HepG2 (cell line): ENCODE data around the gene ALCAM. TPM values are rescaled to one million over a fixed set of nuclear protein-coding genes. Genes with fewer than 3 reads are reported as not detected.

Source experiments
- HMG20B ChIP-seq: conservative IDR thresholded peaks from 2 replicates; pipeline ENCODE4 v1.6.1; 2016; ENCODE audit warnings: missing genetic modification reagents, missing compliant biosample characterization
- MLLT10 ChIP-seq: sonication (generic); formaldehyde crosslinking; IDR thresholded peaks from 2 replicates; pipeline ENCODE4 v1.4.0; 2020; ENCODE audit warnings: missing genetic modification reagents
- RBM22 ChIP-seq: fragments of 200-400 bp; formaldehyde crosslinking; optimal IDR thresholded peaks from 2 replicates; pipeline ENCODE3; 2017; ENCODE audit warnings: mild to moderate bottlenecking, low read length, moderate library complexity
- RFX3 ChIP-seq: IDR thresholded peaks from 2 replicates; pipeline ENCODE4 v1.6.1; 2016; ENCODE audit warnings: missing biosample characterization, missing genetic modification reagents
- RFXANK ChIP-seq: IDR thresholded peaks from 2 replicates; pipeline ENCODE4 v1.6.1; 2016
- SNRNP70 ChIP-seq: fragments of 200-400 bp; formaldehyde crosslinking; IDR thresholded peaks from 2 replicates; pipeline ENCODE4 v1.6.1; 2017; ENCODE audit warnings: mild to moderate bottlenecking, low read depth, low read length, moderate library complexity
- SOX5 ChIP-seq: IDR thresholded peaks from 2 replicates; pipeline ENCODE4 v1.6.1; 2016; ENCODE audit warnings: borderline replicate concordance
- TAF1 ChIP-seq: sonication (generic); formaldehyde crosslinking; IDR thresholded peaks from 2 replicates; pipeline ENCODE4 v1.4.0; 2020; ENCODE audit warnings: missing genetic modification reagents
- XBP1 ChIP-seq: sonication (generic); formaldehyde crosslinking; IDR thresholded peaks from 2 replicates; pipeline ENCODE4 v1.5.0; 2020; ENCODE audit warnings: missing genetic modification reagents
- ZFY ChIP-seq: sonication (generic); formaldehyde crosslinking; IDR thresholded peaks from 2 replicates; pipeline ENCODE4 v1.4.0; 2020; ENCODE audit warnings: missing genetic modification reagents
- ZNF317 ChIP-seq: sonication (generic); formaldehyde crosslinking; IDR thresholded peaks from 2 replicates; pipeline ENCODE4 v1.5.0; 2020; ENCODE audit warnings: mild to moderate bottlenecking, missing genetic modification reagents
- ZNF432 ChIP-seq: sonication (generic); formaldehyde crosslinking; IDR thresholded peaks from 2 replicates; pipeline ENCODE4 v1.5.0; 2020; ENCODE audit warnings: missing genetic modification reagents, mild to moderate bottlenecking, borderline replicate concordance
- ZNF451 ChIP-seq: sonication (generic); formaldehyde crosslinking; IDR thresholded peaks from 2 replicates; pipeline ENCODE4 v1.5.0; 2020; ENCODE audit warnings: mild to moderate bottlenecking, missing genetic modification reagents
- ZSCAN12 ChIP-seq: sonication (generic); formaldehyde crosslinking; IDR thresholded peaks from 2 replicates; pipeline ENCODE4 v1.9.0; 2021; ENCODE audit warnings: mild to moderate bottlenecking, missing genetic modification reagents
- polyA plus RNA-seq, 8 experiments: library from polyadenylated mRNA; depleted of rRNA in 3 of 8; stranded (reverse) in 7 of 8; unstranded in 1 of 8; fragments of >200 nt; fragmentation: Illumina TruSeq in 4 of 8; extraction: Trizol in 4 of 8; gene quantifications; 2 replicates each; pipeline versions ENCODE4 v1.2.1 to v1.2.3, GENCODE V29; 2011 to 2016; ENCODE audit warnings: low read depth in 4 of 8, missing spikeins in 1 of 8, mixed read lengths in 1 of 8; ENCODE audit not compliant: insufficient read depth in 1 of 8
- total RNA-seq, 5 experiments: library from RNA; depleted of rRNA; stranded (reverse); fragments of >200 nt; fragmentation: Illumina TruSeq; extraction: Trizol; gene quantifications; 2 replicates each; pipeline ENCODE4 v1.2.3, GENCODE V29; 2016; ENCODE audit warnings: low read depth in 1 of 5
- TF ChIP-seq, protein P1 (sequence below): sonication (generic); formaldehyde crosslinking; IDR thresholded peaks from 2 replicates; pipeline ENCODE4 v1.5.1; 2020; ENCODE audit warnings: mild to moderate bottlenecking, missing genetic modification reagents
- TF ChIP-seq, protein P2 (sequence below): sonication (generic); formaldehyde crosslinking; IDR thresholded peaks from 2 replicates; pipeline ENCODE4; 2020; ENCODE audit warnings: missing genetic modification reagents, mild to moderate bottlenecking, borderline replicate concordance
- TF ChIP-seq, protein P3 (sequence below): sonication (generic); formaldehyde crosslinking; IDR thresholded peaks from 2 replicates; pipeline ENCODE4 v1.8.0; 2022; ENCODE audit warnings: missing genetic modification reagents, mild to moderate bottlenecking, moderate library complexity, borderline replicate concordance
- TF ChIP-seq, protein P4 (sequence below): sonication (generic); formaldehyde crosslinking; conservative IDR thresholded peaks from 2 replicates; pipeline ENCODE4 v1.8.0; 2022; ENCODE audit warnings: mild to moderate bottlenecking, moderate library complexity, missing genetic modification reagents
- TF ChIP-seq, protein P5 (sequence below): sonication (generic); formaldehyde crosslinking; IDR thresholded peaks from 2 replicates; pipeline ENCODE4 v1.8.0; 2022; ENCODE audit warnings: mild to moderate bottlenecking, missing genetic modification reagents, moderate library complexity

ALCAM gene
- total and polyA plus RNA-seq, 2 of the 13 experiments (the other 11 are each of a cell fraction or from before 2014, with no cell fraction given): 26.0 to 33.1 TPM

DNA sequence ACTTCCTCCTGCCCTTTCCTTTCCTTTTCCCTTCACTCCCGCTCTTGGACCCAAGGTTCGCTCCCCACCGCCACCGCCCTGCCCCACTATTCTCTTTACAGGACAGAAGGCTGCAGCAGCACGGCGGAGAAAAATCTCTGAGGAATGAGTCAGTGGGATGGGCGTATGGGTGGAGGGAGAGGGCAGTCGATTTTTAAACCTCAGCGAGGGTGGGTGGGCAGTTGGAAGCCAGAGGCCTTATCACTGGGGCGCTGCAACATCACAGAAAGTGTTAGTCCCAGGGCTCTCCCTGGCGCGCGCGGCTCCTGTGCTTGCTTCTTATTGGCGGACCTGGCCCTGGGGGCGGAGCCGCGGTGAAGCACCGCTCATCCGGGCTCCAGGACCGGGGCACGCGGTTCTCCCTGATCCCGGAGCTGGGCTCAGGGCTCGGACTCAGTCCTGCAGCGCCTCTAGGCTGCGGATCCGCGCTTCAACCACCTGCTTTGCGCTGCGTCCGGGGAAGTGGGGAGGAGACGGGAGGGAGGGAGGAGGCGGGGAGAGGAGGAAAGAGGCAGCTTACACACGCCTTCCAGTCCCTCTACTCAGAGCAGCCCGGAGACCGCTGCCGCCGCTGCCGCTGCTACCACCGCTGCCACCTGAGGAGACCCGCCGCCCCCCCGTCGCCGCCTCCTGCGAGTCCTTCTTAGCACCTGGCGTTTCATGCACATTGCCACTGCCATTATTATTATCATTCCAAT lies at the start of gene ALCAM (continued):
- no peak for TF ChIP-seq SNRNP70
- TF ChIP-seq, protein P1, sequence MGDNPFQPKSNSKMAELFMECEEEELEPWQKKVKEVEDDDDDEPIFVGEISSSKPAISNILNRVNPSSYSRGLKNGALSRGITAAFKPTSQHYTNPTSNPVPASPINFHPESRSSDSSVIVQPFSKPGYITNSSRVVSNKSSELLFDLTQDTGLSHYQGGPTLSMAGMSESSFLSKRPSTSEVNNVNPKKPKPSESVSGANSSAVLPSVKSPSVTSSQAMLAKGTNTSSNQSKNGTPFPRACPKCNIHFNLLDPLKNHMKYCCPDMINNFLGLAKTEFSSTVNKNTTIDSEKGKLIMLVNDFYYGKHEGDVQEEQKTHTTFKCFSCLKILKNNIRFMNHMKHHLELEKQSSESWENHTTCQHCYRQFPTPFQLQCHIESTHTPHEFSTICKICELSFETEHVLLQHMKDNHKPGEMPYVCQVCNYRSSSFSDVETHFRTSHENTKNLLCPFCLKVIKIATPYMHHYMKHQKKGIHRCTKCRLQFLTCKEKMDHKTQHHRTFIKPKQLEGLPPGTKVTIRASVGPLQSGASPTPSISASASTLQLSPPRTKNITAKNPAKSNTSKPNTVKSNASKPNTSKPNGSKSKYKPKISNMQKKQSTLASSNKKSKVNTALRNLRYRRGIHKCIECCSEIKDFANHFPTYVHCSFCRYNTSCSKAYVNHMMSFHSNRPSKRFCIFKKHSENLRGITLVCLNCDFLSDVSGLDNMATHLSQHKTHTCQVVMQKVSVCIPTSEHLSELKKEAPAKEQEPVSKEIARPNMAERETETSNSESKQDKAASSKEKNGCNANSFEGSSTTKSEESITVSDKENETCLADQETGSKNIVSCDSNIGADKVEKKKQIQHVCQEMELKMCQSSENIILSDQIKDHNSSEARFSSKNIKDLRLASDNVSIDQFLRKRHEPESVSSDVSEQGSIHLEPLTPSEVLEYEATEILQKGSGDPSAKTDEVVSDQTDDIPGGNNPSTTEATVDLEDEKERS (CRISPR knock-in tag): peak; percentile 72
- no peak for TF ChIP-seq RFXANK (CRISPR knock-in tag)
- no peak for TF ChIP-seq MLLT10 (CRISPR knock-in tag)
- TF ChIP-seq RBM22: no peak
- no peak; the same call in none of the 2 replicates for TF ChIP-seq ZNF451 (CRISPR knock-in tag)
- TF ChIP-seq ZFY (CRISPR knock-in tag): peak; percentile 48
- TF ChIP-seq HMG20B: no peak
- no peak for TF ChIP-seq ZNF432 (CRISPR knock-in tag)
- no peak for TF ChIP-seq XBP1
- TF ChIP-seq SOX5: 0 out of 2 replicates have a peak, but pooled peaks have one; percentile 38
- TF ChIP-seq ZNF317 (CRISPR knock-in tag): 0 out of 2 replicates have a peak, but pooled peaks have one; percentile 19
- no peak for TF ChIP-seq ZSCAN12 (CRISPR knock-in tag)
- TF ChIP-seq RFX3 (CRISPR knock-in tag): no peak
- TF ChIP-seq, protein P2, sequence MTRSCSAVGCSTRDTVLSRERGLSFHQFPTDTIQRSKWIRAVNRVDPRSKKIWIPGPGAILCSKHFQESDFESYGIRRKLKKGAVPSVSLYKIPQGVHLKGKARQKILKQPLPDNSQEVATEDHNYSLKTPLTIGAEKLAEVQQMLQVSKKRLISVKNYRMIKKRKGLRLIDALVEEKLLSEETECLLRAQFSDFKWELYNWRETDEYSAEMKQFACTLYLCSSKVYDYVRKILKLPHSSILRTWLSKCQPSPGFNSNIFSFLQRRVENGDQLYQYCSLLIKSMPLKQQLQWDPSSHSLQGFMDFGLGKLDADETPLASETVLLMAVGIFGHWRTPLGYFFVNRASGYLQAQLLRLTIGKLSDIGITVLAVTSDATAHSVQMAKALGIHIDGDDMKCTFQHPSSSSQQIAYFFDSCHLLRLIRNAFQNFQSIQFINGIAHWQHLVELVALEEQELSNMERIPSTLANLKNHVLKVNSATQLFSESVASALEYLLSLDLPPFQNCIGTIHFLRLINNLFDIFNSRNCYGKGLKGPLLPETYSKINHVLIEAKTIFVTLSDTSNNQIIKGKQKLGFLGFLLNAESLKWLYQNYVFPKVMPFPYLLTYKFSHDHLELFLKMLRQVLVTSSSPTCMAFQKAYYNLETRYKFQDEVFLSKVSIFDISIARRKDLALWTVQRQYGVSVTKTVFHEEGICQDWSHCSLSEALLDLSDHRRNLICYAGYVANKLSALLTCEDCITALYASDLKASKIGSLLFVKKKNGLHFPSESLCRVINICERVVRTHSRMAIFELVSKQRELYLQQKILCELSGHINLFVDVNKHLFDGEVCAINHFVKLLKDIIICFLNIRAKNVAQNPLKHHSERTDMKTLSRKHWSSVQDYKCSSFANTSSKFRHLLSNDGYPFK (CRISPR knock-in tag): peak; percentile 55; the same call in 1 of the 2 replicates
- TF ChIP-seq, protein P3, sequence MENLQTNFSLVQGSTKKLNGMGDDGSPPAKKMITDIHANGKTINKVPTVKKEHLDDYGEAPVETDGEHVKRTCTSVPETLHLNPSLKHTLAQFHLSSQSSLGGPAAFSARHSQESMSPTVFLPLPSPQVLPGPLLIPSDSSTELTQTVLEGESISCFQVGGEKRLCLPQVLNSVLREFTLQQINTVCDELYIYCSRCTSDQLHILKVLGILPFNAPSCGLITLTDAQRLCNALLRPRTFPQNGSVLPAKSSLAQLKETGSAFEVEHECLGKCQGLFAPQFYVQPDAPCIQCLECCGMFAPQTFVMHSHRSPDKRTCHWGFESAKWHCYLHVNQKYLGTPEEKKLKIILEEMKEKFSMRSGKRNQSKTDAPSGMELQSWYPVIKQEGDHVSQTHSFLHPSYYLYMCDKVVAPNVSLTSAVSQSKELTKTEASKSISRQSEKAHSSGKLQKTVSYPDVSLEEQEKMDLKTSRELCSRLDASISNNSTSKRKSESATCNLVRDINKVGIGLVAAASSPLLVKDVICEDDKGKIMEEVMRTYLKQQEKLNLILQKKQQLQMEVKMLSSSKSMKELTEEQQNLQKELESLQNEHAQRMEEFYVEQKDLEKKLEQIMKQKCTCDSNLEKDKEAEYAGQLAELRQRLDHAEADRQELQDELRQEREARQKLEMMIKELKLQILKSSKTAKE: no peak
- TF ChIP-seq, protein P4, sequence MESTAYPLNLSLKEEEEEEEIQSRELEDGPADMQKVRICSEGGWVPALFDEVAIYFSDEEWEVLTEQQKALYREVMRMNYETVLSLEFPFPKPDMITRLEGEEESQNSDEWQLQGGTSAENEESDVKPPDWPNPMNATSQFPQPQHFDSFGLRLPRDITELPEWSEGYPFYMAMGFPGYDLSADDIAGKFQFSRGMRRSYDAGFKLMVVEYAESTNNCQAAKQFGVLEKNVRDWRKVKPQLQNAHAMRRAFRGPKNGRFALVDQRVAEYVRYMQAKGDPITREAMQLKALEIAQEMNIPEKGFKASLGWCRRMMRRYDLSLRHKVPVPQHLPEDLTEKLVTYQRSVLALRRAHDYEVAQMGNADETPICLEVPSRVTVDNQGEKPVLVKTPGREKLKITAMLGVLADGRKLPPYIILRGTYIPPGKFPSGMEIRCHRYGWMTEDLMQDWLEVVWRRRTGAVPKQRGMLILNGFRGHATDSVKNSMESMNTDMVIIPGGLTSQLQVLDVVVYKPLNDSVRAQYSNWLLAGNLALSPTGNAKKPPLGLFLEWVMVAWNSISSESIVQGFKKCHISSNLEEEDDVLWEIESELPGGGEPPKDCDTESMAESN (CRISPR knock-in tag): peak; percentile 78
- TF ChIP-seq, protein P5, sequence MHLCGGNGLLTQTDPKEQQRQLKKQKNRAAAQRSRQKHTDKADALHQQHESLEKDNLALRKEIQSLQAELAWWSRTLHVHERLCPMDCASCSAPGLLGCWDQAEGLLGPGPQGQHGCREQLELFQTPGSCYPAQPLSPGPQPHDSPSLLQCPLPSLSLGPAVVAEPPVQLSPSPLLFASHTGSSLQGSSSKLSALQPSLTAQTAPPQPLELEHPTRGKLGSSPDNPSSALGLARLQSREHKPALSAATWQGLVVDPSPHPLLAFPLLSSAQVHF (CRISPR knock-in tag): no peak; the same call in 1 of the 2 replicates
- peak; percentile 35; the same call in 1 of the 2 replicates for TF ChIP-seq TAF1 (CRISPR knock-in tag)
